HL-60 (cell line): ENCODE data around the gene KCNQ1.

Experiments
- DNase-seq, 2 experiments: peaks; one replicate each; pipeline ENCODE4 v3.0.0-alpha.2; 2010 to 2020; ENCODE audit warnings: low read depth in 1 of 2, low spot score in 1 of 2
- H3K27ac ChIP-seq: fragments of 250-450 bp; sonication (Bioruptor Pico); replicated peaks from 2 replicates; pipeline ENCODE4 v1.5.1; 2020; ENCODE audit warnings: mild to moderate bottlenecking, moderate library complexity
- H3K27me3 ChIP-seq: fragments of 250-450 bp; sonication (Bioruptor Pico); 2 replicates; pipeline ENCODE4 v1.5.1; 2021; ENCODE audit warnings: mild to moderate bottlenecking, moderate library complexity; ENCODE audit not compliant: insufficient read depth, poor library complexity, severe bottlenecking
- H3K4me3 ChIP-seq: replicated peaks from 2 replicates; pipeline ENCODE4 v1.5.1; 2011; ENCODE audit warnings: mild to moderate bottlenecking, control low read depth, low read length; ENCODE audit not compliant: insufficient read depth
- CTCF ChIP-seq: IDR thresholded peaks from one replicate; pipeline ENCODE4 v1.5.1; 2011; ENCODE audit warnings: low read length, control low read depth, inconsistent platforms; ENCODE audit not compliant: insufficient read depth
- GABPA ChIP-seq: IDR thresholded peaks from 2 replicates; pipeline ENCODE4 v1.6.1; 2012; ENCODE audit warnings: low read depth
- POLR2AphosphoS5 ChIP-seq: IDR thresholded peaks from 2 replicates; pipeline ENCODE4 v1.6.1; 2012; ENCODE audit warnings: low read depth
- REST ChIP-seq: IDR thresholded peaks from 2 replicates; pipeline ENCODE4 v1.6.1; 2012; ENCODE audit warnings: low read depth; ENCODE audit not compliant: insufficient replicate concordance
- SPI1 ChIP-seq: IDR thresholded peaks from 2 replicates; pipeline ENCODE4 v1.6.1; 2012; ENCODE audit warnings: low read depth, mild to moderate bottlenecking, borderline replicate concordance

KCNQ1 gene

GRCh38 chr11:2508793-2509192 lies 64.0 kb downstream of the KCNQ1 start:
- no peak overlapping the region for H3K4me3 ChIP-seq
- DNase-seq = no peak
- no peak overlapping the region for H3K27ac ChIP-seq
- TF ChIP-seq POLR2AphosphoS5 (no peak), GABPA (no peak), CTCF (no peak), REST (no peak), SPI1 (no peak)
- peaks cover 2% of the 10 kb centered on the region for H3K27me3 ChIP-seq

GRCh38 chr11:2509481-2510001 lies 64.7 kb downstream of the KCNQ1 start:
- DNase-seq = no peak
- H3K27me3 ChIP-seq = peaks cover 2% of the 10 kb centered on the region
- TF ChIP-seq CTCF (no peak), SPI1 (no peak), POLR2AphosphoS5 (no peak), REST (no peak), GABPA (no peak)
- H3K27ac ChIP-seq = no peak overlapping the region
- no peak overlapping the region for H3K4me3 ChIP-seq

GRCh38 chr11:2510626-2511402 lies 66.0 kb downstream of the KCNQ1 start:
- H3K4me3 ChIP-seq = no peak overlapping the region
- no peak for DNase-seq
- H3K27ac ChIP-seq = no peak overlapping the region
- peaks cover 2% of the 10 kb centered on the region for H3K27me3 ChIP-seq
- TF ChIP-seq POLR2AphosphoS5 (no peak), GABPA (no peak), REST (no peak), SPI1 (no peak), CTCF (no peak)
